ENCODE data around the gene GPR65.

GPR65 gene, protein sequence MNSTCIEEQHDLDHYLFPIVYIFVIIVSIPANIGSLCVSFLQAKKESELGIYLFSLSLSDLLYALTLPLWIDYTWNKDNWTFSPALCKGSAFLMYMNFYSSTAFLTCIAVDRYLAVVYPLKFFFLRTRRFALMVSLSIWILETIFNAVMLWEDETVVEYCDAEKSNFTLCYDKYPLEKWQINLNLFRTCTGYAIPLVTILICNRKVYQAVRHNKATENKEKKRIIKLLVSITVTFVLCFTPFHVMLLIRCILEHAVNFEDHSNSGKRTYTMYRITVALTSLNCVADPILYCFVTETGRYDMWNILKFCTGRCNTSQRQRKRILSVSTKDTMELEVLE

DNA sequence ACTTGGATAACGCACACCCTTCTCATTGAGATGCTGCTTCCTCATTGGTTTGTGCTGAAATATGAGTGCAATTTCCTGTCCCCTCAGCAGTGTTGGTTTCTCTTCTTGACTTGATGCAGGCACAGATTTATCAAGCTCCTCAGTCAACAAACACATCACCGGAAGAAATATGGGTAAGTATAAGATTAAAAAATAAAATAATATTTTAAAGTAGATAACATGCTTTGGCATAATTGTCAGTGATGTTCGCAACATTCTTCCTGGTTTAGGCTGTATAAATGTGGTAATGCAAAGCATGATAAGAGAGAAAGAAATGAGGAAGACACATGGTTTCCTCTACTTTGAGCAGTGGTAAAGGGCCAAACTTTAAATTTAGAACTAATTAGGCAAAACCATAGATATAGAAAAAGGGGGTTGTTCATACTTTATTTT is at the start of gene GPR65:
Gene GPR65, plus strand, starts transcription at position 86 of the 432 bp plus-strand sequence. CDS start 5,713 bp downstream, outside the sequence.
- DNase-seq (ENCODE audit: low spot score) = no peak

DNA sequence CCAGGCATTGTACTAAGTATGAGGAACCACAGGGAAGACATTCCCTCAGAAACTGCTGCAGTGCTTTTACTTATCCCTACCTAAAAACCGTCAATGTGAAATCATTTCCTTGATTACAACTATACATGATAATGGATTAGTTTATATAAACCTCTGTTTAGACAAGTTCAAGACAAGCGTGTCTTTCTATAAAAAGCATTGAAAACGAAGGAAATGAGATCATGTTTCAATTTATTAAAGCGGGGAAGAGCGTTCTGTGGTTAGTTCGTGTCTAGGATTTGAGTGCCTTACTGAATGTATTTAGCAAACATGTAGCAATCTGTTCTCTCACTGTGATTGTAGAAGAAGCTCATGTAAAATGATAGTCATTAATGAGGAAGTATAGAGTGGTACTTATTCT is 49.4 kb upstream of the GPR65 start:
- no peak for DNase-seq (ENCODE audit: low spot score)

DNA sequence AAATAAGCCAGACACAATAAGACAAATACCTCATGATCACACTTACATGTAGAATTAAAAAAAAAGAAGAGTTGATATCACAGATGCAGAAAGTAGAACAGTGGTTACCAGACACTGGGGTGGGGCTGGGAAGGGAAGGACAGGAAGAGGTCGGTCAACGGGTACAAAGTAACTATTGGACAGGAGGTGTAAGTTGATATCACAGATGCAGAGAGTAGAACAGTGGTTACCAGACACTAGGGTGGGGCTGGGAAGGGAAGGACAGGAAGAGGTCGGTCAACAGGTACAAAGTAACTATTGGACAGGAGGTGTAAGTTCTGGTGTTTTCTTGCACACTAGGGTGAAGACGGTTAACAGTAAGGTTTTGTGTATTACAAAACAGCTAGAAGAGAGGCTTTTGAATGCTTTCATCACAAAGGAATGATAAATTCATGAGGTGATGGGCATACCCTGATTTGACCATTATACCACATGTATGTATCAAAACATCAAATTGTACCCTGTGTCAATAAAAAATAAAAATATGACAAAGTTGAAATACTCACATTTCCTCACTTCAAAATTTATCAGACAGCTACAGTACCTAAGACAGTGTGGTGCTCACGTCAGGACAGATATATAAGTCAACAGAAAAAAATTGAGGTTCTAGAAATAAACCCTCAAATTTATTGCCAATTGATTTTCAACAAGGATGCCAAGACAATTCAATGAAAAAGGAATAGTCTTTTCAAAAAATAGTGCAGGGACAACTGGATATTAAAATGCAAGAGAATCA is 44.7 kb upstream of the GPR65 start:
- DNase-seq (ENCODE audit: low spot score) = no peak

DNA sequence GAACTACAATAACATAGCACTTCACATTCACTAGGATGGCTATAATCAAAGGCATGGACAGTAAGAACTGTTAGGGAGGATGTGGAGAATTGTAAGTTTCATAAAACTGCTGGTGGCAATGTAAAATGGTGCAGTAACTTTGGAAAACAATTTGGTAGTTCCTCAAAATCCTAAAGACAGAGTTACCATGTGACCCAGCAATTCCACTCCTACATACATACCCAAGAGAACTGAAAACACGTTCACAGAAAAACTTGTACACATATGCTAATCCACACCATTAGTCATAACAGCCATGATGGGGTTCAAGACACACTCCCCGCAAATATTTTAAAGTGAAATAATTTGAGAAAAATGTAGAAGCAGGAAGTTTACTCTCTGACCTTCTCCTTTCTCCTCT is 43.7 kb upstream of the GPR65 start:
- DNase-seq (ENCODE audit: low spot score) = no peak

DNA sequence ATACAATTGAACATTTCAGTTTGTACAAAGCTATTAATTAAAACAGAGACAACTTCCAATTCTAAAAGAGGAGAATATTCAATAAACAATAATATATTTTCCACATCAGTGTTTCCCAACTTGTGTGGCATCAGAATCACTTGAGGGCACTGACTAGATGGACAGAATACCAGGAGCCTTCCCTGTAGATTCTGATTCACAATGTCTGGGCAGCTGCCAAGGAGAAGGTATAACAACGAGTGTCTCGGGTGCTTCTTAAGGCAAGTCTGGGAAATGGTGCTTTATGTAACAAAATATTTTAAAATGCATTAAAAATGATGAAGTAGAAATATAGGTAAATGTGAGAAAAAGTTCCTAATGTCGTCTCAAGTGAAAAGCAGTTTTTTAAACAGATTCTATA is 38.1 kb upstream of the GPR65 start:
- no peak for DNase-seq (ENCODE audit: low spot score)

DNA sequence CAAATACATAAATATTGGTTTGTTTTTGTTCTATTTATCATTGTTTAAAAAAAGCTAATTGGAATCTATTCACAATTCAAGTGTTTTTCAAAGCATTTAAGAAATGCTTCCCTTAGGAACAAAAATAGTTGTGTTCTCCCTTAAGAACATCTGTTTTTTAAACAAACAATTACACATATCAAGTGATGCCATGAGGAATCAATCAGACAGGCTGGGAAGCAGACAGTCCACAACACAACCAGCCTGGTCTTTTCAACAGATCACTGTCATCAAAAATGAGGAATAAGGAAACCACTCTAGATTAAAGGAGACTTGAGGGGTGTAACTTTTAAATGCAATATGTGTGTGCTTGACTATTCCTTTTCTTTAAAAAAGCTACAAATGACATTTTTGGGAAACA is 37.4 kb upstream of the GPR65 start:
- DNase-seq (ENCODE audit: low spot score) = no peak

DNA sequence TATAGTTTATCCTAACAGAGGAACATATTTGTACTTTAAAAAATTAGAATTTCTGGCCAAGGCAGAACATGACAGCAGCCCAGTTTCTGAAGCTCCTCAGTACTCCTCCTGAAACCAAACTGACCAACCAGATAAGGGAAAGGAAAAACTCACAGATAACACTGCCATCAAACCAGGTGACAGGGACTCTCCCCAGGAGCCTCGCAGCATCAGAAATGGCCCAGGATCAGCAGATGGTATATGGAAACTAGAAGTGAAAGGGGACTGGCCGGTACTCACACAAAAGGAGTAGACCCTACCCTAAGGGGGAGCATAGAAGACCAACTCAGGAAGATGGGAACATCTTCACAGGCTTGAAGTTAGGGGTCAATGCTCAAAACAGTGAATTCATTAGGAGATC is 33.9 kb upstream of the GPR65 start:
- DNase-seq (ENCODE audit: low spot score) = no peak

DNA sequence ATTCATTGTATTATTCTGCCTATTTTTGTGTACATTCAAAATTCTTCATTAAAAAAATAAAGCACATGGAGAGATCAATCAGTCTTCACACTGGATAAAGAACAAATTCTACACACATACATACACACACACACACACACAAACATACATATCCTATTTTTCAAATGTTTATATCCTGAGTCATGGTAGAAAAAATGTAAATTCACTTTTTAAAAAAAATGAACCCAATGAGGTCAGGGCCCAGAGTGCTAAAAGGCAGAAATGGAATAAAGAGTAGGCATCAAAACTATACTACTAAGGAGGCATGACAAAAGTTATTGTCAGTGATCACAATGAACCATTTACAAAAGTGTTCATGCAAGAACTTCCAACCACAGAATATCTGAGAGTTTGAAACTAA is 29.3 kb upstream of the GPR65 start:
- no peak for DNase-seq (ENCODE audit: low spot score)

DNA sequence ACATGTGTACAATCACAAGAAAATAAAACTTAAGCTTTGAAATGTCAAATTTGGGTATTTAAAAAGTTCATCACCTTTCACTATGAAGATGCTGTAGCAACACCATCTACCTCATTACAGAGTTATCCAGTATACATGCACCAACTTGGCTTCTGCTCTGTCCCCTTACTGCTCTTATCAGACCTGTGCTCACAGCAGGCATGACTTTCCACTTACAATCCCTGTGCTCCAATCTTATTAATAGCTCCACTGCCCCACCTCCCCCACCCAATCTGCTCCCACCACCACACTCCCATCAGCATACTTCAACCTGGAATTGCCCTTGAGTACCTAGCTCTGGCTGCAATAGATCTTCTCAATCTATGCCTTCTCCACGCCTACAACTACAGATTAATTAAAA is 25.2 kb upstream of the GPR65 start:
- no peak for DNase-seq (ENCODE audit: low spot score)

DNA sequence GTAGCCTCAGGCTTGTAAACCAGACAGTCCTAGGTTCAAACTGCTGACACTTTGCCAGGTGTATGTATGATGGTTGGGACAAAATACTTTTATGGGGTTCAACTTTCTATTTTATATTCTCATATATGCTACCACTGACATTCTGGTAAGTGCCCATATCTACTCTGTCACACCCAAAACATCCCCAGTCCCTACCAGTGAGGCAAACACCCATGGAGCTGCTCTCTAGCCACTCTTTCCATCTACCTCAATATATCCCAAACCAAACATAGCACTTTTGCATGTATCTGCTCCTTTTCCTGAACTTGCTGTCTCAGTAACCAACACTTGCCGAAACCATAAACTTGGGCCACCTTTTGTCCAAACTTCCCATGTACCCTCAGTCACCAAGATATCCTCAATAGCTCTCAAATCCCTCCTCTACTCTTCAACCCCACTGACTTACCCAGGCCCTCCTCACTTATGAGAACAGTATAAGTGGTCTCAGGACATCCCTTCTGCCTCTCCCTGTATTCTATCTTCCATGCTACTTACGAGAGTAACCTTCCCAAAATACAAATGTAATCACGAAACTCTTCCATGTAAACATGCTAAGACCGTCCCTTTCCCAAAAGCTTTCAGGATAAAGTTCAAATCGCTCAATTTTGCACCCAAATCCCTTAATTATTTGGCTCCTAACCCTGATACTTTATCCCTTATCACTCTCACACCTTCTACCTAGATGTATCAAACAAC is 15.5 kb upstream of the GPR65 start:
- DNase-seq (ENCODE audit: low spot score) = no peak

DNA sequence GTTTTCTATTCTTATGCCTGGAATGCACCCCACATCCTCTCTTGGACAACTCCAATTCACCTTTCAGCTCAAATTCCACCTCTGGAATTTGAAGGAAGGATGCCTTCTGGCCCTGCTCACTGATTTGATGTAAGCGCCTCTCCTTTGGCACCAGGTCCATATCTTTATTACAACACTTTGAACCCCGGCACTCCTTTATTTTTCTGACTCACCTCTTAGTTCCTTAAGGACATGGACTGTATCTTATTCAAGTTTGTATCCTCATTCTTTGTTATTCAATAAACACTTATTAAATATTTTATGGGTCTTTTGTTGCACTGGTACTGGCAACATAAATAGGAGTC is 15.0 kb upstream of the GPR65 start:
- peak; percentile 32 for DNase-seq (ENCODE audit: low spot score)

DNA sequence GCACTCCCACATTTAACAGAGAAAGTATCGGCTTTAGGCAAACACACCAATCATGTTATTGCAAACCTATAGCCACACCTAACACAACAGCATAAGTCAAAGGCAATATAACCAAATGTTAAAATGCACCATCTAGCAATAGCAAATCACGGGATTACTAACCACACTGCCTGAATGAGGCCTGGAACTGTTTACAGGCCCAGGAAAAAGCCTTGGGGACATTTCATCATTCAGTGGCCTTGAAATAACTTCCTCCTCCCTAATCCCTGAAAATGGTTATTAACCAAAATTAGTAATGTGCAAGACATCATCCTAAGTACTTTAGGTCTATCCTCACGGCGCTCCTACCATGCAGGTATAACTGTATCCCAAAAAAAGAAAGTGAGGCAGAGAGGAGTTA is 14.3 kb upstream of the GPR65 start:
- DNase-seq (ENCODE audit: low spot score) = no peak

DNA sequence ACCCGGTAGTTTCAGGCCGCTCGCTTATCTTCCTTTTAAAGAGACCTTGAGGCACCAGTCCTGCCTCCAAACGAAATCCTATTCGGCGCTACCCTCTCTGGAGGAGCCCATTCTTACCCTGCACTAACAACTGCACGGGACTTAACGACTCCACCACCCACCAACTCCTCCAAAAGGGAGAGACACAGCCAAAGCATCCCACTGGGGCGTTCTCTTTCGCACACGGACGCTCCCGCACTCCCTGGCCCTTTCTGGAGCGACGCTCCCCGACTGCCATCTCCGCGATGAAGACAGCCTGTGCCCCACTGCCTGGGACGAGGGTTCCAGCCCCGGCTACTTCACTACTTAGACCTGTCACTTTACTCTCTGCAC is 12.6 kb upstream of the GPR65 start:
- no peak for DNase-seq (ENCODE audit: low spot score)

DNA sequence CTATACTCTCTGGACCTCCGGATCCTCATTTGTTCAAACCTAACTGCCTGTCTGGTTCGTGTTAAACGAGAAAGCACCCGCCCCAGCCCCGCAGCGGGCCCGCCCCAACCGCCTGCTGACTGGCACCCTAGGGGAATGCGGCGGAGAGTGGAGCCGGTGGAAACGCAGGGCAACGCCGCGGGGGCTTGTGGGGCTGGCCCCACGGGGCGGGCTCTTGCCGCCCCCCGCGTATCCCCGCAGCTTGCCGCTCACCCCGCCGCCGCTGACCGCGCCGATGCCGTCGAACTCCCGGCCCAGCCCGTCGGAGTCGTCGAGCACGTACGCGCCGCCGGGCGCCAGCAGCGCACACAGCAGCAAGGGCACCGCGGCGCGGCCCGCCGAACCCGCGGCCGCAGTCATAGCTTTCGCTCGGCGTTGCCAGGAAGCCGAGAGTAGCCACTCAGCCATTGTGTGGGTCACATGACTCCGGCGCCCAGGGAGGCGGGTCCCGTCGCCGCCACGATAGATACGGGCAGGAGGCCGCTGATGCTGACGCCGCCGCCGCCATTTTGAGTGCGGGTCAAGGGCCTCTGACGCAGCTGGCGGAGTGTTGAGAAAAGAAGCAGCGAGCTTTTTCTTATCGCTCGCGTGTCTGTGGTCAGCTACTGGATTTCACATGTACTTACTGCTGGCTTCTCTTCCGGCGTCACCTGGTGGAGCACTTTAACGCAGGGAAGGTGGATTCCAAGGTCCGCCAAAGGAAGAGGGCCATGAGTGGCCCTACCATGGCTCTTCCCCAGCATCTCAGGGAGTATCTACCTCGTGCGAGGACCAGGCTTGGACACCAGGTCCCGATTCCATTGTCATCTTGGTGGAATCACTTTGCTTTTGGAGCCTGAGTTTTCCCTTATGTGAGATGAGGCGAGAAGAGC is 12.0 kb upstream of the GPR65 start, which contains the start of gene GALC:
Gene GALC, minus strand, starts transcription at position 465 of the 911 bp plus-strand sequence. Its CDS starts 18 bp downstream, at position 447.
- DNase-seq (ENCODE audit: low spot score) = no peak

DNA sequence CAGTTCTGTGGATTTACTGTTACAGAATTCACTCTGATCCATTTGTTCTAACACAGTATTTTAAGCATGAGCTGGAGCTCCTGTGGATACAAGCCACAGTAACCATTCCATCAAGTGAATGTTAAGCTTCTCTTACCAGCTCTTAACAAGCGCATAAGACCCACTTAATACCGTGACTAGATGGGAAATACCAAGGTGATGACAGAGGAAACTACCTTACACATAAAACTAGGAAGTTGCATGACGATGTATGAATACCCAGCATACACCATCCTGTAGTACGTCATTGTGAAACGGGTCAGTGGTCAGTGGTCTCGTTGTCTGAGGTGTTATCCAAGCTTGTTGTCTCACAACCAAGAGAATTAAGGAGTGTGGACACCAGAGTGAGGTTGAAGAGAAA is 10.0 kb upstream of the GPR65 start:
- no peak for DNase-seq (ENCODE audit: low spot score)

DNA sequence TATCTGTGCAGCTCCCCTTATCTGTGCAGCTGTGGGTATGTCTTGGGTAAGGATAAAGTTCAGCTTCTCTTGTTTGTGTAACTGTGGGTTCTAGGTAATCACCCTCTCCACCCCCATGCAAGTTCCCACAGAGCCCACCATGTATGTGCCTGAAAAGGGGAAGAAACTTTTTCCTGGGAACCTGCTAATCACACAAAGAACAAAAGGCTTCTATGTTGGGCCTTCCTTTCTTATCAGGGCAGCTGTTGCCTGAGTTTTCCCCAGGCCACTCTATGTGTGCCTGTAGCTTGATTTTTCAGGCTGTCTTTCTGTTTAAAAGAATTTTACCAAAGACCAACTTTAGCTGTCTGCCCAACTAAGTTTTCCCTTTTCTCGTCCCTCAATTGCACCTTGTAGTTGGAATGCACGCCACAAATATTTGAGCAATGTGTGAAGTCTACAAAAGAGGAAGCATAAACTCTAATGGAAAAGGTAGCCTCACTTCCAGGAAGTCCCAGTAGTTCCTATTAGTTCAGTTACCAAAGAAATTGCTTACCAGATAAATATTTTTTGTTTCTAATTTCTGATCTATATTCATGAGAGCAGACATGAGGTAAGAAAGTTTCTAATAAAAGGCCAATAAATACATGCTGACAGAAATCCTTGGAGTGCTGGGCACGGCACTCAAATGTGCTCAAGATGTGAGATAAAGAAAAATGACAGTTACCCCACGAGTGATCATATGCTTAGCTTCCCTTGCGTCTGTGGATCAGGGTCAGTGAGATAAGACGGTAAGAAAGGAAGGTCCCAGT is 9.2 kb upstream of the GPR65 start:
- DNase-seq (ENCODE audit: low spot score) = no peak

DNA sequence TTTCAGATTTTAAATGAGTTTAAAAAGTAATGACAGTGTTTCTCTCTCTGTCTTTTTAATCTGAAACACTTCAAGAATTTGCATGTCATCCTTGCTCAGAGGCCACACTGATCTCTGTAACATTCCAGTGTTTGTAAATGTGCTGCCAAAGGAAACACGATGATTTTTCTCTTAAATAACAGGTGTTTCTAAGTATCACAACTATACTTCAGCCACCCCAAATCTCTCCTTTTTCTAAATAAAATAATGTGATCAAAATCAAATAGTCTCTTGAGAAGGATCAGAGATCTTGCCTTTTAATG is 8.7 kb upstream of the GPR65 start:
- DNase-seq (ENCODE audit: low spot score) = no peak

DNA sequence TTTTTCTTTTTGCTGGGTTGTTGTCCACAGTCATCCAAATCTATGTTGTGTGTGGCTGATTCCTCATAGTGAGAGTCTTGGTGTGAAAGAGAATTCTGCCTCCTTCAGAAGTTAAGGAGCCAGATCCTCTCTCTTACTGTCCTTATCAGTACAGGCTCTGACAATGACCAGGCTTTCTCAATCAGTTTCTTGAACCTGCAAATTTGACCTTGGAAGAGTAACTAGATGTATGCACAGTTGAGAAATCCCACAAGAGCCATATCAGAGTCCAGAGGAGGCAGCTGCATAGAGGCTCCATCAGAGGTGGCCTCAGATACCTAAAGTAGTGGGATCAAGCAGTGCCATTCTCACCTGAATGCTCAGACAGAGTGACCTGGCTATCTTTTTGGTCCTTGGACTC is 6.5 kb upstream of the GPR65 start:
- DNase-seq (ENCODE audit: low spot score) = no peak

DNA sequence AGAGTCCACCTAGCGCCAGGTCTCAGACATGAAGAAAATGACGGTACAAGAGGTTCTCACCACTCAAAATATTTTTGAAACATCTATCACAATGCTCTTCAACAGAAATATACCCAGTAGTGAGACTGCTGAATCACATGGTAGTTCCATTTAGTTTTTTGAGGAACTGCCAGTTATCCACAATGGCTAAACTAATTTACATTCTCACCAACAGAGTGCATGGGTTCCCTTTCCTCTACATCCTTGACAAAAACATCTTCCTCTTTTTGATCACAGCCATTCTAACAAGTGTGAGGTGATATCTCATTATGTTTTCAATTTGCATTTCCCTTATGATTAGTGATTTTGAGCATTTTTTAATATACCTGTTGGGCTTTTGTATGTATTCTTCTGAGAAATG is 5.7 kb upstream of the GPR65 start:
- no peak for DNase-seq (ENCODE audit: low spot score)

DNA sequence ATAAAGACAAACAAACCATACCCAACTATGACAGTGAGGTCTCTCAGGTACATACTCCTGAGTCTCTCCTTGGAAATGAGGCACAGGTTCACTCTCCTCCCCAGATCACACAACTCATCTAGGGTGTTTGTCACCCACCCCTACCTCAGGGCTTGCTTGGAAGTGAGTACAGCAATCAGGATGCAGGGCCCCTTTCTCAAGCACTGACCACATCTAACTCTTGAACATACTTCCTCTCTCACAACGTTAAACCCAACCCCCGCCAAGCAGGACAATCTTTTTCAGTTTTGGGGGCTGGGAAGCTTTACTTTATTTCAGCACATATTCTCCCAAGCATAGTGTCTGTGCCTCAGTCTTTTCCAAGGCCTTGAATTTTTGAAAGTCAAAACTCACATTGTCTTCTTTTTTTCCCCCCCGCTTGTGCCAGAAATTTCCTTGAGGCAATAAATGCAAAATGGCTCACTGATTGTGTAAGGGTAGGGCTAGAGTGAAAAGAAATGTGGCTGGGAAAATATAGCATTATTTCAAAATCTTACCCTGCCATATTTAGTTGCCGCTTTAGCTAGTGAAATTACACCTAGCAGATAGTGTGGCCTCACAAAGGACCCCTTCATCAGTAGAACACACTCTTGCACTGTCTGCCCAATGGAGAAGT is 2.4 kb upstream of the GPR65 start:
- no peak for DNase-seq (ENCODE audit: low spot score)

DNA sequence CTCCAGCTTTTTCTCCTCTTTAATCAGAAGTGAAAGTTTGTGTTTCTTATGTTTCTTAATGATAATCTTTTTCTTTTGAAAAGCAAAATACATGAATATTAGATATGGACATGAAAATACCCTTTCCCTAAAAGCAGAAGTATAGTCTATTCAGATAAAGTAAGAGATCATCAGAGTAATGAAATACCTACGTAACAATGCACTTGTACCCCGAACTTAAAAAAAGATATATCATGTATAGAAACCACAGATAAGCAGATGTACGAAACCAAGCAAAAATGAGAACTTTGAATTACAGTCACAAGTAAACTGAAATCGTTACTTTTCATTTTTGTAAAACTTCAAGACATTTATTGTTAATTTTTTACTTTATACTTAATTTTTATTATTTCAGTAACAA is 1.5 kb upstream of the GPR65 start:
- DNase-seq (ENCODE audit: low spot score) = no peak

All from LoVo (cell line).